ENCODE measurements around the gene ENKUR.
"Not testable (repeated sequence)": the region's sequence is repeated elsewhere in the genome, so short reads cannot be mapped to it uniquely, and the experiment has no call there.

ENKUR gene

GRCh38 chr10:24958091-24958720, 57.8 kb downstream of the ENKUR start:
- Histone ChIP-seq H3K4me3 (ENCODE audit: low read depth, low read length, poor library complexity, severe bottlenecking) (no peak overlapping the region), H3K9me3 (ENCODE audit: low read length) (no peaks in the 10 kb centered on the region), H3K27me3 (ENCODE audit: insufficient read depth, low read length) (no peaks in the 10 kb centered on the region), H2AFZ (ENCODE audit: low read length) (no peak overlapping the region), H4K20me1 (ENCODE audit: insufficient read depth, low read length) (no peaks in the 10 kb centered on the region), H3K27ac (ENCODE audit: low read depth, low read length, poor library complexity, severe bottlenecking) (no peak overlapping the region), H3K36me3 (ENCODE audit: insufficient read depth, low read length) (no peaks in the 10 kb centered on the region), H3K9ac (ENCODE audit: low read length) (no peak overlapping the region), H3K79me2 (ENCODE audit: insufficient read depth, low read length) (no peaks in the 10 kb centered on the region), H3K9me2 (ENCODE audit: low read depth, low read length) (no peaks in the 10 kb centered on the region), H3F3A (ENCODE audit: insufficient read depth, low read length) (no peaks in the 10 kb centered on the region), H3K4me1 (ENCODE audit: insufficient read depth, low read length, severe bottlenecking) (no peaks in the 10 kb centered on the region), H3K4me2 (ENCODE audit: low read length) (no peak overlapping the region)
- TF ChIP-seq, protein P1, sequence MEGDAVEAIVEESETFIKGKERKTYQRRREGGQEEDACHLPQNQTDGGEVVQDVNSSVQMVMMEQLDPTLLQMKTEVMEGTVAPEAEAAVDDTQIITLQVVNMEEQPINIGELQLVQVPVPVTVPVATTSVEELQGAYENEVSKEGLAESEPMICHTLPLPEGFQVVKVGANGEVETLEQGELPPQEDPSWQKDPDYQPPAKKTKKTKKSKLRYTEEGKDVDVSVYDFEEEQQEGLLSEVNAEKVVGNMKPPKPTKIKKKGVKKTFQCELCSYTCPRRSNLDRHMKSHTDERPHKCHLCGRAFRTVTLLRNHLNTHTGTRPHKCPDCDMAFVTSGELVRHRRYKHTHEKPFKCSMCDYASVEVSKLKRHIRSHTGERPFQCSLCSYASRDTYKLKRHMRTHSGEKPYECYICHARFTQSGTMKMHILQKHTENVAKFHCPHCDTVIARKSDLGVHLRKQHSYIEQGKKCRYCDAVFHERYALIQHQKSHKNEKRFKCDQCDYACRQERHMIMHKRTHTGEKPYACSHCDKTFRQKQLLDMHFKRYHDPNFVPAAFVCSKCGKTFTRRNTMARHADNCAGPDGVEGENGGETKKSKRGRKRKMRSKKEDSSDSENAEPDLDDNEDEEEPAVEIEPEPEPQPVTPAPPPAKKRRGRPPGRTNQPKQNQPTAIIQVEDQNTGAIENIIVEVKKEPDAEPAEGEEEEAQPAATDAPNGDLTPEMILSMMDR (IDR thresholded peaks at IDR 0.05; ENCODE audit: low read length), result no peak
- no peak for TF ChIP-seq EZH2 (IDR thresholded peaks at IDR 0.05; ENCODE audit: borderline replicate concordance, low read length)

DNA sequence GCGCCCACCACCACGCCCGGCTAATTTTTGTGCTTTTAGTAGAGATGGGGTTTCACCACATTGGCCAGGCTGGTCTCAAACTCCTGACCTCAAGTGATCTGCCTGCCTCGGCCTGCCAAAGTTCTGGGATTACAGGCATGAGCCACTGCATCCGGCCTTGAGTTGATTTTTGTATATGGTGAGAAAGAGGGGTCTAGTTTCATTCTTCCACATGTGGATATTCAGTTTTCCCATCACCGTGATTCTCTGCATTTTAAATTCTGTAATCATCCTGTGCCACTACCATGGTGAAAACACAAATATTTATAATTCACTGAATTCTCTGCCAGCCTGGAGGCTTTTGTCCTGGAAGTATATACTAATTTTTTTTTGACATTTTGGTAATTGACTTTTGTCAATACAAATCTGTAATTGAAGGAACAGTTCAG, 58.3 kb downstream of the ENKUR start:
- not testable (repeated sequence) for H3K27ac ChIP-seq (ENCODE audit: low read depth, low read length, poor library complexity, severe bottlenecking); H3K4me3 ChIP-seq (ENCODE audit: low read depth, low read length, poor library complexity, severe bottlenecking); H3K4me2 ChIP-seq (ENCODE audit: low read length)

GRCh38 chr10:24953675-24954074, 62.3 kb downstream of the ENKUR start:
- Histone ChIP-seq H3K4me3 (ENCODE audit: low read depth, low read length, poor library complexity, severe bottlenecking) (no peak overlapping the region), H3F3A (ENCODE audit: insufficient read depth, low read length) (no peaks in the 10 kb centered on the region), H3K36me3 (ENCODE audit: insufficient read depth, low read length) (no peaks in the 10 kb centered on the region), H3K4me2 (ENCODE audit: low read length) (no peak overlapping the region), H3K4me1 (ENCODE audit: insufficient read depth, low read length, severe bottlenecking) (no peaks in the 10 kb centered on the region), H4K20me1 (ENCODE audit: insufficient read depth, low read length) (no peaks in the 10 kb centered on the region), H3K9ac (ENCODE audit: low read length) (no peak overlapping the region), H3K27ac (ENCODE audit: low read depth, low read length, poor library complexity, severe bottlenecking) (no peak overlapping the region), H3K9me3 (ENCODE audit: low read length) (no peaks in the 10 kb centered on the region), H3K27me3 (ENCODE audit: insufficient read depth, low read length) (no peaks in the 10 kb centered on the region), H3K9me2 (ENCODE audit: low read depth, low read length) (no peaks in the 10 kb centered on the region), H2AFZ (ENCODE audit: low read length) (no peak overlapping the region), H3K79me2 (ENCODE audit: insufficient read depth, low read length) (no peaks in the 10 kb centered on the region)
- no peak for TF ChIP-seq EZH2 (IDR thresholded peaks at IDR 0.05; ENCODE audit: borderline replicate concordance, low read length)
- TF ChIP-seq, protein P1 (IDR thresholded peaks at IDR 0.05; ENCODE audit: low read length), result no peak

More for the DNA sequence above, 58.3 kb downstream of the ENKUR start:
- H3K9me2 ChIP-seq (ENCODE audit: low read depth, low read length); H3F3A ChIP-seq (ENCODE audit: insufficient read depth, low read length); H3K79me2 ChIP-seq (ENCODE audit: insufficient read depth, low read length); H4K20me1 ChIP-seq (ENCODE audit: insufficient read depth, low read length); H3K27me3 ChIP-seq (ENCODE audit: insufficient read depth, low read length); H3K4me1 ChIP-seq (ENCODE audit: insufficient read depth, low read length, severe bottlenecking); H3K9me3 ChIP-seq (ENCODE audit: low read length); H3K9ac ChIP-seq (ENCODE audit: low read length); H3K36me3 ChIP-seq (ENCODE audit: insufficient read depth, low read length); H2AFZ ChIP-seq (ENCODE audit: low read length): not testable (repeated sequence)

All from OCI-LY1 (cell line).